Superior temporal gyrus (tissue), 1 donor: Measurements from ENCODE around the gene TRIP6.
"Not testable (repeated sequence)": the region's sequence is repeated elsewhere in the genome, so short reads cannot be mapped to it uniquely, and the experiment has no call there.

Experiments
- DNase-seq: peaks from one replicate; pipeline ENCODE4 v3.0.0-alpha.2; 2016; ENCODE audit errors: extremely low spot score

Gene TRIP6

DNA sequence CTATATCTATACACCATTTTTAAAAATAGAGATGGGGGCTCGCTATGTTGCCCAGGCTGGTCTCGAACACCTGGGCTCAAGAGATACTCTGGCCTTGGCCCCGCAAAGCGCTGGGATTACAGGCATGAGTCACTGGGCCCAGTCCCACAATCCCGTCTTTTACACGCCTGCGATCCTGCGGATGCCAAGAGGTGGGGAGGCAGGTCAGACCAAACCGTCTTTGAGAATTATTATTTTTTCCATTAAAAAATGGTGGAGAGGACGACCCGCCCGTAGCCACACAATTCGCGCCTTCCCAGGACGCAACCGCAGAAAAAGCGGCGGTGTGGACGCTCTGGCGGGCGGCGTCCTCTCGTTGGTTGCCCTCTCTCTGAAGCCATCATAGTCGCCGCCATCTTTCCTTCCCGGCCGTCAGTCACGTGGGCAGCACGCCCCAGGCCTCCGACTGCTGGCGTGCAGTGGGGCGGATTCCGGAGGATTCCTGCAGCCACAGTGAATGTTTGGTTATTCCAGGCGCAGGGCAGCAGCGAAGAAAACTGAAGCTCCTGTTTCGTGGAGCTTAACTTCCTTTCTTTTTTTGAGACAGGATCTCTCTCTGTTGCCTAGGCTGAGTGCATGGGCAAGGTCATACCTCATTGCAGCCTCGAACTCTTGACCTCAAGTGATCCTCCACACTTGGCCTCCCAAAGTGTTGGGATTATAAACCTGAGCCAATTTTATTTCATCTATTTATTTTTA, 29.9 kb upstream of the TRIP6 start:
- DNase-seq = peak; percentile 96

DNA sequence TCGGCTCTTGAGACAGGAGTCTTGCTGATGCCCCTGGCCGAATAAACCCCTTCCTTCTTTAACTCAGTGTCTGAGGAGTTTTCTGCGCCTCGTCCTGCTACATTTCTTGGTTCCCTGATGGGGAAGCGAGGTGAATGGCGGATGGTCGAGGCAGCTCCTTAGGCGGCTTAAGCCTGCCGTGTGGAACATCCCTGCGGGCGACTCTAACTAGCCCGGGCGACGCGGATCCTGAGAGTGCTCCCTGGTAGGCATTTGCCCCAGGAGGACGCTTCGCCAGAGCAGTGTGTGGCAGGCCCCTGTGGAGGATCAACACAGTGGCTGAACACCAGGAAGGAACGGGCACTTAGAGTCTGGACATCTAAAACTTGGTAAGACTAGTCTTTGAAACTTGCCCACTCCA, 27.8 kb upstream of the TRIP6 start:
- no peak for DNase-seq

DNA sequence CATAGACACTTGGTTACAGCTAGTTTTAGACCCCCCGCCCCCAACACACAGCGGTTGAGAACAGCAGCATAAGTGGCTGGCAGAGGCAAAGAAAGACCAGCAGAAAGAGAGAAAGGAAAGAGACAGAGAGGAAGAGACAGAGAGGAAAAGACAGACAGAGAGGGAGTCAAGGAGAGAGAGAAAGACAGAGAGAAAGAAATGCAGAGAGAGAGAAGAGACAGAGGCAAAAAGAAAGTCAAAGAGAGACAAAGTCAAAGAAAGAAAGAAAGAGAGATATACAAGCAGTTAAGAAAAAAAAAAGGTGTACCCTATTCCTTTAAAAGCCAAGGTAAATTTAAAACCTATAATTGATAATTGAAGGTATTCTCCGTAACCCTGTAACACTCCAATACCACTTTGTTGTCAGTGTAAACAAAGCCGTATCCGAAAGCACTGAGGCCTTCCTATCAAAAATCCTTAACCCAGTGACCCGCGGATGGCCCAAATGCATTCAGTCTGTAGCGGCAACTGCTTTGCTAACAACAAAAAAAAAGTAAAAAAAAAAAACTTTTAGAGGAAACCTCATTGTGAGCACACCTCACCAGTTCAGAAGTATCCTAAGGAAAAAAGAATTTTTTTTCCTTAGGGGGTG, 26.6 kb upstream of the TRIP6 start:
- no peak for DNase-seq

DNA sequence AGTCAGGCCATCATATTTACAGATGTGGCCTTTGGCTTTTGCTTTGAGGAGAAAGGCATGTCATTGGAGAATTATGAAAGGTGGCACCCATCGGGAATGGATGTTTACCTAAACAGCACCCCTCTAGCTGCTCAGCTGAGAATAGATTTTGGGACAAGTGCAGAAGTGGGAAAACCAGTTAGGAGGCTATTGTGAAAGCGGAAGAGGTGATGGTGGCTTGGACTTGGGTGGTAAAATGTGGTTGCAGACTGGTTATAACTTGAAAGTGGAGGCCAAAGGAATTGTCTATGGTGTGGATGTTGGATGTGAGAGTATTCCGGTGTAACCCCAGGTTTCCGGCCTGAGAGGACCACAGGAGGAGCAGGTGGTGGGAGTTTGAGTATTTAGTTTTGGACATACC, 19.8 kb upstream of the TRIP6 start:
- DNase-seq = no peak

DNA sequence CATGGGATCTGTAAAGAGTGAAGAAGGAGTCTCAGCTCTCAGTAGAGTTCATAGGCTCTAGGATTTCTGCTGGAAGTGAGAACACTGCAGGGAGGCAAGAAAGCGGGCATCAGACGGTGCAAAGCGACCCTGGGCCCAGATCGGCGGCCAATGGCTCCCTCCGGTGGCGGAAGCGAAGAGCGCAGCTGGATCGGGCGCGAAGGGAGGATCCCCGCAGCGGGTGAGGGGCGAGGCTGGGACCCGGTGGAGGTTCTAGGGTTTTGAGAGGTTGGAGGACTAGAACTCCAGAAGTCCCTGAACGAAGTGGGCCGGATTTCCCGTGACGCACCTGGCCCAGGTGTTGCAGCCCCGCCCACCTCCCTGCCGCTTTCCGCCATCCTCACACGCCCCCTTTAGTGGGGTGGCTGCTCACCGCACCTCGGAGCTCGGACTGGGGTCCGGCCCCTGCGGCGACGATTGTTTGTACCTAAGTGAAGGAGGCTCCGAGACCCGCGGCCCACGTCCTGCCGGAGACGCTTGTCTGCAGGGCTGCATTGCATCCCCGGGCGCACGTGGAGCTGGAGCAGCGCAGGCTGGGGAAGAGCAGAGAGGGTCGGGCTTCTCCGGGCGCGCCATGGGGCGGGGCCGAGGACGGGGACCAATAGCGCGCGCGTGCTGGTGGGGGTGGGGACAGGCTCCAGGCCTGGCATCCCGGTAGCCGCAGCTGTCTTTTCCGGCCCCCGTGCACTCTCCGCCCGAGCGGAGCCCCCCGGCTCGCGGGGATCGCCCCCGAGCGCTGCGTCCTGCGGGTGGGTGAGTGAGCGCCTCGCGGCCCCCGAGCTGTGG, 14.9 kb upstream of the TRIP6 start, which contains the start of gene SLC12A9:
Gene SLC12A9, plus strand, starts transcription at position 666 of the 825 bp plus-strand sequence. CDS start 1,485 bp downstream, outside the sequence.
- peak; percentile 85 for DNase-seq

DNA sequence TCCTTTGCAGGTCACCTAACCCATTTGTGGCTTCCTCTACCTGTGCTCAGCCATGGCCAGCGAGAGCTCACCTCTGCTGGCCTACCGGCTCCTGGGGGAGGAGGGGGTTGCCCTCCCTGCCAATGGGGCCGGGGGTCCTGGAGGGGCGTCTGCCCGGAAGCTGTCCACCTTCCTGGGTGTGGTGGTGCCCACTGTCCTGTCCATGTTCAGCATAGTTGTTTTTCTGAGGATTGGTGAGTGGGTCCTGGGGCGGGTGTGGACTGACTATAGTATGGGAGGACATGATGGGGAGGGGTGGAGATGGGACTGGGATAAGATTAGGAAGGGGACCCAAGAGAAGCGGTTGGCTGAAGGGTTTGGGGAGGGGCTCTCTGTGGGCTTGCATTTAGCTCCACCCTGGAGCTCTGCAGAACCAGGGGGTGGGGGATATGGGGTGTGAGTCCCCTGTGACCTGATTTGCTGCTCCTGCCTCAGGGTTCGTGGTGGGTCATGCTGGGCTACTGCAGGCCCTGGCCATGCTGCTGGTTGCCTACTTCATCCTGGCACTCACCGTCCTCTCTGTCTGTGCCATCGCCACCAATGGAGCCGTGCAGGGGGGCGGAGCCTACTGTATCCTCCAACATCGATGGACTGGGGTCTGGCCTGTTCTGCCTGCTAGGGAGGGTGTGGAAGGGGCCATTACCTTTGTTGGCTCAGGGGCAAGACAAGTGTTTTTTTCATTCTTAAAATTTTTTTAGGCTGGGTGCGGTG, 12.9 kb upstream of the TRIP6 start:
- DNase-seq = no peak

DNA sequence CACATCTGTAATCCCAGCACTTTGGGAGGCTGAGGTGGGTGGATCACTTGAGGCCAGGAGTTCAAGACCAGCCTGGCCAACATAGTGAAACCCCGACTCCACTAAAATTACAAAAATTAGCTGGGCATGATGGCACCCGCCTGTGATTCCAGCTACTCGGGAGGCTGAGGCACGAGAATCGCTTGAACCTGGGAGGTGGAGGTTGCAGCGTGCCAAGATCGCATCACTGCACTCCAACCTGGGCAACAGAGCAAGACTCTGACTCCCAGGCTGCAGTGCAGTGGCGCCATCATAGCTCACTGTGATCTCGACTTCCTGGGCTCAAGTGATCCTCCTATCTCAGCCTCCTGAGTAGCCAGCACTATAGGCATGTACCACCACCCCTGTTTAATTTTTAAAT, 12.3 kb upstream of the TRIP6 start:
- not testable (repeated sequence) for DNase-seq

DNA sequence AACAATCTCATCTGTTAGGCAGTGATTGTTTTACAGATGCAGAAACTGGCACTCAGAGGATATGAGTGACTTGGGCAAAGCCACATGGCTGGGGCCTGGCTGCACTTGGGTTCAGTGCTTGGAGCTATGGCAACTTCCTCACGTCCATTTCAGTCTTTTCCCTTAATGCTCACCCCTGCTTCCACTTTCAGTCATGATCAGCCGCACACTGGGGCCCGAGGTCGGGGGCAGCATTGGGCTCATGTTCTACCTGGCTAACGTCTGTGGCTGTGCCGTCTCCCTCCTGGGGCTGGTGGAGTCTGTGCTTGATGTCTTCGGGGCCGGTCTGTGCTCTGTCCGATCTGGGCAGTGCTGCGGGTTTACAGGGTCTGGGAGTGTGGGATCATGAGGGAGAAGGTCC, 11.7 kb upstream of the TRIP6 start:
- DNase-seq = no peak

DNA sequence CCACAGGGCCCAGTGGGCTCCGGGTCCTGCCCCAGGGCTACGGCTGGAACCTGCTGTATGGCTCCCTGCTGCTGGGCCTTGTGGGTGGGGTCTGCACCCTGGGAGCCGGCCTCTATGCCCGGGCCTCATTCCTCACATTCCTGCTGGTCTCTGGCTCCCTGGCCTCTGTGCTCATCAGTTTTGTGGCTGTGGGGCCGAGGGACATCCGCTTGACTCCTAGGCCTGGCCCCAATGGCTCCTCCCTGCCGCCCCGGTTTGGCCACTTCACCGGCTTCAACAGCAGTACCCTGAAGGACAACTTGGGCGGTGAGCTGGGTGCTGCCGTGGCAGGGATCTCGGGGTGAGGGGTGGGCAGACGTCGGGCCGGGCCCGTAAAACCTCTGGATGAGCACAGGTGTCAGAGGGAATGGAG, 10.3 kb upstream of the TRIP6 start:
- DNase-seq = no peak

DNA sequence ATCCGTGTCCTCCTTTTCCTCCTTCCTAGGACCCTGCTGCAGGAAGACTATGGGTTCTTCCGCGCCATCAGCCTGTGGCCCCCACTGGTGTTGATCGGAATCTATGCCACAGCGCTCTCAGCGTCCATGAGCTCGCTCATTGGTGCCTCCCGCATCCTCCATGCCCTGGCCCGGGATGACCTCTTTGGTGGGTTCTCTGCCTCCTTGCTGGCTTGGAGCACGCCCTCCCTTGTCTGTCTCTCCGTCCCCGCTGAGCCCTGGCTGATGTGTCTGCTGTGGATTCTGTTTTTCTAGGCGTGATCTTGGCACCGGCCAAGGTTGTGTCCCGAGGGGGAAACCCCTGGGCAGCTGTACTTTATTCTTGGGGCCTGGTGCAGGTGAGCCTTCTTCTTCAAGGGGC, 7.3 kb upstream of the TRIP6 start:
- DNase-seq = no peak

DNA sequence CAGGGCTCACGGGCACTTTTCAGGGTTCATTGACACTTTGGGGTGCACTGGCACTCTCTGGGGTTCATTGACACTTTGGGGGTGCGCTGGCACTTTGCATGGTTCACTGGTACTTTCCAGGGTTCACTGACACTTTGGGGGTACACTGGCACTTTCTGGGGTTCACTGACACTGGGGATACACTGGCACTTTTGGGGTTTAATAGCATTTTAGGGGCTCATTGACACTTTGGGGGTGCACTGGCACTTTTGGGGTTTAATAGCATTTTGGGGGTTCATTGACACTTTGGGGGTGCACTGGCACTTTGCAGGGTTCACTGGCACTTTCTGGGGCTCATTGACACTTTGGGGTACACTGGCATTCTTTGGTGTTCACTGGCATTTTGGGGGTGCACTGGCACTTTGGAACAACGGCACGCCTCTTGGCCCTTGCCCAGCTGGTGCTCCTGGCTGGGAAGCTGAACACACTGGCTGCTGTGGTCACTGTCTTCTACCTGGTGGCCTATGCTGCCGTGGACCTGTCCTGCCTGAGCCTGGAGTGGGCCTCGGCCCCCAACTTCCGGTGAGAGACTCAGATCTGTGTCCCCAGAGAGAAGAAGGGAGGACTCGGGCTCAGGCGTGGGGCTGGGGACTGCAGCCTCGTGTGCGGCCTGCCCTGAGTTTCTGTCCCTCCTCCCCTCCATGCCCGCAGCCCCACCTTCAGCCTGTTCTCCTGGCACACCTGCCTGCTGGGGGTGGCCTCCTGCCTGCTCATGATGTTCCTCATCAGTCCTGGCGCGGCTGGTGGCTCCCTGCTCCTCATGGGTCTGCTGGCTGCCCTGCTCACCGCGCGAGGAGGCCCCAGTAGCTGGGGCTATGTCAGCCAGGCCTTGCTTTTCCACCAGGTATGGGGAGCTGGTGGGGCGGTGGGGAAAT, 6.2 kb upstream of the TRIP6 start:
- no peak for DNase-seq

DNA sequence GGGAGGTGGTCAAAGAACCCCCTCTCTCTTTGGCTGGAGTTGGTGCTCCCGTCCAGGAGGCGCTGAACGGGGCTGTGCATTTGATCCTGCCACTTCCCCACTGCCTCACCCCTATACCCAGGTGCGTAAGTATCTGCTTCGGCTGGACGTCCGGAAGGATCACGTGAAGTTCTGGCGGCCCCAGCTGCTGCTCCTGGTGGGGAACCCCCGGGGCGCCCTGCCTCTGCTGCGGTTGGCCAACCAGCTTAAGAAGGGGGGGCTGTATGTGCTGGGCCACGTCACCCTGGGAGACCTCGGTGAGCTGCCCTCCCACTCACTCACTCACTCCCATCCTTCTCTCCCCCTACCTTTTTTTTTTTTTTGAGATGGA, 5.6 kb upstream of the TRIP6 start:
- no peak for DNase-seq

DNA sequence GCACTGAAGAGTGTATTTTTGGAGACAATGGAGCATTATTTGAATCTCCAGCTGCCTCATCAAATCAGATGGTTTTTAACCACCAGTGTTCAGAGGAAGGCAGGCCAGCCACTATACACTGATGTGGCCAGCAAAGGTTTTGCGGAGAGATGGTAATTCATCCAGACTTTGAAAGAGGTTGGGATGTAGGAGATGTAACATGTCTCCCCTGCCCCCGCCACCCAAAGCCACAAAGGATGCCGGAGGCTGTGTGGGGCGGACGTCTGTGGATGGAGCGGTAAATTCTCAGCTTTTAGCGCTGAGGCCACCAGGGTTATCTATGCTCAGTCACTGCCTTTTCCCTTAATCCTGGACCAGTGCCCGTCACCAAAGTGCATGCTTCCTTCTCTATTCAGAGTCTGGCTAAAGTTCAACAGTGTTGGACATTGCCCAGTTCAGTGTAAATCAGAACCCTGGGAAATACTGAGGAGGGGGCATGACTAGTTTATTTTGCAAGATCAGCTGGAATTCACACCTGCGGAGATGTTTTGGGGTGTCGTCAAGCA, 3.7 kb upstream of the TRIP6 start:
- peak; percentile 53 for DNase-seq

DNA sequence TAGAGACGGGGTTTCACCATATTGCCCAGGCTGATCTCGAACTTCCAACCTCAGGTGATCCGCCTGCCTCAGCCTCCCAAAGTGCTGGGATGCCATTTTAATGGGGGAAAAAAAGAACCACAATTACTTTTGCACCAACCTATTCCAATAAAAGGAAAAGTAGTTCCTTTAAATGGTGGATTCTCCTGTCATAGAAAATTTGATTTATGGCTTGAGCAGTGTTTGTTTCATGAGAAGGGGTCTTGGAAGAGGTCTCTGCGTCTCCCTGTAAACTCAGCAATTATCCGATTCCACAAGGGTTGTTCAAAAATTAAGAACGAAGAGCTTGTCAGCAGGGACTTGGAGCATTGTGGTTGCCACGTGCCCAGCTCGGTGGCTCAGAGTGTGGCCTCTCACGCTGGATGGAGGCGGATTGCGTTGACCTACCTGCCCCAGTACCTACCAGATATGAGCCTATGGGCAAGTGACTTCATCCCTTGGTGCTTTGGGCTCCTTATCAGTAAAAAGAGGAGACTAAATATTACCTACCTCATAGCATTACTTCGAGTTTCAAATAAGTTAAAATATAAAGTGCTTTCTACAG, 2.8 kb upstream of the TRIP6 start:
- DNase-seq = no peak

DNA sequence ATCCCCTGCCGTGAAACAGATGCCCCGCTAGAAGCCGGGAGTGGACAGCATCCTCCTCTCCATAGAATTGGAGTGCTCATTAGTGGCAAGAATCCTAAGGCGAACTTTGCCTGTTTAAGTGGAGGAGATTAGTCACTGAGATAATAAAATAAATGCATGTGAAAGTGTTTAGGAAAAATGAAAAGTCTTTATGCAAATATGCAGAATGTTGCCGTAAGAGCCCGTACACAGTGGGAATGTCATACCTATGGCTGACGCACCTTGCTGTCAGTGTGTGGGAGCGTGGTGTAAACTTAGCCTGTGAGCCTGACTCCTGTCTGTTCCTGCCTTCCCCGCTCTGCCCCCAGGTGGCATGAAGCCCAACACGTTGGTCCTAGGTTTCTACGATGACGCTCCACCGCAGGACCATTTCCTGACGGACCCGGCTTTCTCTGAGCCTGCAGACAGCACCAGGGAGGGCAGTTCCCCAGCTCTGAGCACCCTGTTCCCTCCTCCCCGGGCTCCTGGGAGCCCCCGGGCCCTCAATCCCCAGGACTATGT, 1.7 kb upstream of the TRIP6 start:
- no peak for DNase-seq

DNA sequence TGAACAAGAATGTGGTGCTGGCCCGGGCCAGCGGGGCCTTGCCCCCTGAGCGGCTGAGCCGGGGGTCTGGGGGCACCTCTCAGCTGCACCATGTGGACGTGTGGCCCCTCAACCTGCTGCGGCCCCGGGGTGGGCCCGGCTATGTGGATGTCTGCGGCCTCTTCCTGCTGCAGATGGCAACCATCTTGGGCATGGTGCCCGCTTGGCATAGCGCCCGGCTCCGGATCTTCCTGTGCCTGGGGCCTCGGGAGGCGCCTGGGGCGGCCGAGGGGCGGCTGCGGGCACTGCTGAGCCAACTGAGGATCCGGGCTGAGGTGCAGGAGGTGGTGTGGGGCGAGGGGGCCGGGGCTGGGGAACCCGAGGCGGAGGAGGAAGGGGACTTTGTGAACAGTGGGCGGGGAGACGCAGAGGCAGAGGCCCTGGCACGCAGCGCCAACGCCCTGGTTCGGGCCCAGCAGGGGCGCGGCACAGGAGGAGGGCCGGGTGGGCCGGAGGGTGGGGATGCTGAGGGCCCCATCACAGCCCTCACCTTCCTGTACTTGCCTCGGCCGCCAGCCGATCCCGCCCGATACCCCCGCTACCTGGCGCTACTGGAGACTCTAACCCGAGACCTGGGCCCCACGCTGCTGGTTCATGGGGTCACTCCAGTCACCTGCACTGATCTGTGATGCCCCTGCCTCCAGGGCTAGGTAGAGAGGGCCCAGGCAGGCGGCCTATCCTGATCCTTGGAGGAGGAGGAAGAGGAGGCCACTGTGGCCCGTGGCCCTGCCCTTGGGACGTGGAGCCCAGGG, 1.1 kb upstream of the TRIP6 start:
- peak; percentile 79 for DNase-seq

DNA sequence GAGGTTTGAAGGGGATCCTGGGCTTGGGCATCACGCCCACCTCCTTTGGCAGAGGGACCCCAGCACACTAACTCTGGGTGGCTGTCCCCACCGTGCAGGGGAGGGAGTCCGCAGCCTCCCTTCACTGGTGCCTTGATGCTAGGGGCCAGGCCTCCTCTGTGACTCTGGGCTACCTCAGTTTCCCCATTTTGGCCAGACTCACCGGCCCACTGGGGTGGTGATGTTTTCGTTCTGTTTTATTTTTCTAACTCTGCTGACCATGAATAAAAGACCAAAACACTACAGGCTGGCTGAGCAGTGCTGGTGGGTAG, 503 bp upstream of the TRIP6 start:
- no peak for DNase-seq

DNA sequence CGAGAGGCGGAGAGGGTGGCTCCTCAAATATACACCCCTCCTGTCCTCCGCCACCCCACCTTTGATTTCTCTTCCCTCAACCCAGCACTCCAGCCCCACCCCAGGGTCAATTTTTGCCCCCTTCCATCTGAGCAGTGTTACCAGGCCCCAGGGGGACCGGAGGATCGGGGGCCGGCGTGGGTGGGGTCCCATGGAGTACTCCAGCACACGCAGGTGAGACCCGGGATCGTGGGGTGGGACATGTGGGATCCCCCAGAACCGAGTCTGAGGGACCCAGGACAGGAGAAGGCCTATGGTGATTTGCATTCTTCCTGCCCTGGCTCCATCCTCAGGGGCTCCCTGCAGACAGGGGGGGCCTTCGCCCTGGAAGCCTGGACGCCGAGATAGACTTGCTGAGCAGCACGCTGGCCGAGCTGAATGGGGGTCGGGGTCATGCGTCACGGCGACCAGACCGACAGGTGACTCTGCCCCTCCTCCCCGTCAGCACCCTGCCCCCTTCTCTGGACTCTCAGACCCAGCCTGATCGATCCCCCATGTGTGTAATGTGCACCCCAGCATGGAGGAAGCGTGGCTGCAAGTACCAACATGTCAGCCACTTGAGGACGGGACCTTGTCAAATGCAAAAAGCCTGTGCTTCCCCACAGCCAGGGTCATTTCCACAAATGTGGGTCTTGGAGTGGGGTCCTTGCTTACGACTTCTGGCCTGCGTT, 744 bp downstream of the TRIP6 start:
- no peak for DNase-seq
